Left cardiac atrium (tissue), 4 donors: ENCODE results near the gene ZNF76. TPM values are rescaled to one million over a fixed set of nuclear protein-coding genes. Genes with fewer than 3 reads are reported as not detected.
A peak's percentile ranks its signal among the peaks of the same experiment; 100 is the strongest.

Experiments used
- ATAC-seq, 2 donors: fragments of 200-7000 bp; cut with Tn5 transposase; one replicate each; pipeline ENCODE4 v1.9.1; 2020; ENCODE audit warnings: mild to moderate bottlenecking in 2 of 2, moderate library complexity in 2 of 2
- DNase-seq: peaks from one replicate; pipeline ENCODE4 v3.0.0-alpha.2; 2020
- intact Hi-C, 2 donors: fragments of 100-400 bp; cut with DNase I; formaldehyde crosslinking; loops; one replicate each; pipeline versions ENCODE4 v1.14.1 to v1.15.1; 2022 to 2023
- total RNA-seq, 2 donors: library from RNA; stranded (reverse); fragmentation: NEBNext Ultra II Directional; extraction: Animal tissue kit (Norgen Biotek cat#: 25700); gene quantifications; one replicate each; pipeline ENCODE4 v1.2.1, GENCODE V29; 2021
- donor health status: DM: no; HTN: yes; CAD: no.
- donor health status: DM: no; HTN: yes; CAD: no; lungs with severe emphysema.
- donor health status: DM: yes; HTN: yes; CAD: no.
- donor health status: Dilated cardiomyopathy.

ZNF76 gene
- total RNA-seq, 2 donors from 2014 or later: 24.1 to 26.4 TPM

DNA sequence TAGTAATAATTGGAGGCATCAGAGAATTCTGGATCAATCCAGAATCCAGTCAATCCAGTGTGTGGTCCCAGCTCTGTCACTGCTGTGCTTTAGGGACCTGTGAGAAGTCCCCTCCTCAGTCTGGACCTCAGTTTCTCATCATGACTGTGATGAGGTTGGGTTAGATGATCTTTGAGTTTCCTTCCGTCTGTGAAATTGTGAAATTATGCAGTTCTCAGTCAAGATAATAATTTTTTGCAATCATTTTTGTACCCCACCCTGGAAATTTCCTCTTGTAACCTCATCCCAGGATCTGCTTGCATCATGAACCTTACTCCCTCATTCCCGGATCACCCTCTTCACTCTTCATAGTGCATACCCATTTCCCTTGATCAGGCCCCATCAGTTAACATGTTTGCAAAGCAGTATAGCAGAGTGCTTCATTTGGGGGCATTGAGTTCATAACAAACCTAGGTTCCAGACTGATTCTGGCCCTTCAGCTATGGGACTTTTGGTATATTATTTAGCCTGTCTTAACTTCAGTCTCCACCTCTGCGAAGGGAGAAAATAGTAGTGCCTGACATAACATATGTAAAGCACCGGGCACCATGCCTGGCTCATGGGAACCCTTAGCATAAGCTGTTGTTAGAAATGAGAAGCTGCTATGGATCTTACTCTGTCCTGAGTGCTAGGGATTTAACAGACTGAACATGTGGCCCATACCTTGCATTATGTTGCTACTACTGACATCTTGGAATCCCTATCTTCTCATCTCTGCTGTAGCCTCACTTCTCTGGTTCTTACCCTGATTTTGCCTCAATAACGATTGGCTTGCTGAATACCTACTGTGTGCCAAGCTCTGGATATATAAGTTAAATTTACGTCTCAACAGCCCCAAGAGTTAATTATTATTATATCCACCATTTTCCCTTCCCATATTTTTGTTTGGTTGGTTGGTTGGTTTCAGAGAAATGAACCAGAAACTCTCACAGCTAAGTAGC is 1.3 kb downstream of the ZNF76 start:
- intact Hi-C loops: no loop called here
- ATAC-seq (no peak), DNase-seq (no peak)

GRCh38 chr6:35262596-35262995 is 3.1 kb downstream of the ZNF76 start:
- ATAC-seq (no peak), DNase-seq (no peak)
- intact Hi-C loops: no loop called here

DNA sequence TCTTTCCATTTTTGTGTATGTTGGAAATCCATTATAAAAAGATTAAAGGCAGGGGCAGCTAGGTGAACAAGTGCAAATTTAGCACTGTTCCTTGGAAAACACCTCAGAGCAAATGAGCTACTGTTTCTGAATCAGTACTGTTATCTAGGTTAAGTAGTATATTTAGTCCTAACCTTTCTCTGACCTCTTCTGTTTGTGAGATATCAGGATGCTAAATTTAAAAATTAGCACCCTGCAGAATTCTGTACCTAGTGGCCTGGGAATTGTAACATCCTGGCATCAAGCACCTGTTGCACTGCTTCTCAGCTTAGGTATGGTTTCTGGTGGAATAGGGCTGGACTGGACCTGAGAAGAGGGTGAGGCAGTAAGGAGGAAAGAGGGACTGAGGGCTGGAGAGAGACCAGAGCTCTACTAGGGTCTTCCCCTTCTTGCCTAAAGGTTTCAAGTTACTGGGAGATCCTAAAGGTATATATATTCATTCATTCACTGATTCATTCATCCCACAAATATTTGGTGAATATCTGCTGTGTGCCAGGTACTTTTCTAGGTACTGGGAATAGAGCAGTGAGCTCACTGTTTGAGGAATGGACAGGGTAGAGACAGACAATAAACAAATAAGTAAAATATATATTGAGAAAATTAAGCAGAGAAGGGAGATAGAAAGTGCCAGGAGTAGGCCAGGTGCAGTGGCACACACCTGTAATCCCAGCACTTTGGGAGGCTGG is 5.2 kb downstream of the ZNF76 start:
- DNase-seq (no peak), ATAC-seq (no peak)
- intact Hi-C loops: no loop called here

- no peak for DNase-seq
- intact Hi-C loops: no loop called here
- ATAC-seq: no peak
Observed at GRCh38 chr6:35265523-35265922, 6.0 kb downstream of the ZNF76 start.

DNA sequence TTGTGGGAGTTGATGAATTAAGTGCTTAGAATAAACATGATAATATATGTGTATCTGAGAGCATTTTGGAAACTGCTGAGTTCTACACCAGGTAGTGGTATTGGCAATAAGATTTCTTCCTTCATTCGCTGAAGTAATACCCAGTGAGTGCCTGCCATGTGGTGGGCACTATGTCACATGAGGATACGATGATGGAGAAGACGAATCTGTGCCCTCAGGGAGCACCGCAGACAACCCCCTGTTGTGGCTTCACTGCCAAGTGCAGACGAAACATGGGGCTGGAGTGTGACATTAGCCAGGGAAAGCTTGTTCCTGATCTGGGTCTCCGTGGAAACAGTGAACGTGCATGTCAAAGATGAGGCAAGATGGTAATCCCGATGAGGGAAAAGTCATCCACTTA is 7.9 kb downstream of the ZNF76 start:
- intact Hi-C loops: no loop called here
- no peak for DNase-seq
- ATAC-seq: no peak

DNA sequence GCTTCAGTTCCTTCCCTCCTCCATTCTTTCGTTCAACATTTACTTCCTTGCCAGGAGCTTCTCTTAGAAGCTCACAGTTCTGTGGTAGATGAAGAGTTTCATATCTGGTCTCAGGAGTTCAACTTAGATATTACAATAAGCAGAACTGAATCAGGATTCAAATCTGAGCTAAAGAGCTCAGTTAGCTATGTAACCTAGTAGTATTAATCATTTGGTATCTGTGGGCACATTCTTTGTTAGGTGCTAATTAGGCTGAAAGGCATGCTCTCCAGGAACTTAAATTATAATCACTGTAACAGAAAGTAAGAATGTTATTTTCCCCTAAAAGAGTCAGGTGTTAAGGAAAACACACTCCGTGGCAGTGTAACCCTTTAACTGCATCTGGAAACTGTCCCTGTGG is 8.4 kb downstream of the ZNF76 start:
- DNase-seq: no peak
- ATAC-seq: no peak
- intact Hi-C loops: no loop called here

GRCh38 chr6:35272005-35272404 is 12.5 kb downstream of the ZNF76 start:
- DNase-seq: no peak
- no peak for ATAC-seq
- intact Hi-C loops: no loop called here

GRCh38 chr6:35273822-35274559 is 14.5 kb downstream of the ZNF76 start:
- DNase-seq (no peak), ATAC-seq (no peak)
- intact Hi-C loops: no loop called here

DNA sequence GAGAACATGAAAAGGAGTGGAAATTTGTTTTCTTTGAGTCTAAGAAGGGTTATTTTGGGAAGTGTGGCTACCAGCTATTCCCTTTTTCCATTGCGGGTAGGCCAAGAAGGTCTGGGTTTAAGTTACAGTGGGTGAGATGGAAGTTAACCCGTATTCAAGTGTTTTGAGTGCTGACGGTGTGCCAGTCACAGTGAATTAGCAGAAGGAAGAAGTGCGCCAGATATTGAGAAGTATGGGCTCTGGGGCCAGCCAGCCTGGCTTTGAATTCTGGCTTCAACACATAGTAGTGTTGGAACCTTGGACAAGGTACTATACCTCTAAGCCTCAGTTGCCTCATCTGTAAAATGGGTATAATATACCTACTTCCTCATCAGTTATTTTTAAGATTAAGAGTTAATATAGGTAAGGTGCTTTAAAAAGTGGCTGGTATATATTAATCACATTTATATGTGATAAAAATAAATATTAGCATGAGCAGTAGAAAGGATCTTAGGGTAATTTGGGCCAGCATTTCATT is 16.3 kb downstream of the ZNF76 start:
- DNase-seq: no peak
- intact Hi-C loops: no loop called here
- no peak for ATAC-seq

GRCh38 chr6:35278708-35279107 is 19.2 kb downstream of the ZNF76 start:
- ATAC-seq: no peak
- no peak for DNase-seq
- intact Hi-C loops: no loop called here

DNA sequence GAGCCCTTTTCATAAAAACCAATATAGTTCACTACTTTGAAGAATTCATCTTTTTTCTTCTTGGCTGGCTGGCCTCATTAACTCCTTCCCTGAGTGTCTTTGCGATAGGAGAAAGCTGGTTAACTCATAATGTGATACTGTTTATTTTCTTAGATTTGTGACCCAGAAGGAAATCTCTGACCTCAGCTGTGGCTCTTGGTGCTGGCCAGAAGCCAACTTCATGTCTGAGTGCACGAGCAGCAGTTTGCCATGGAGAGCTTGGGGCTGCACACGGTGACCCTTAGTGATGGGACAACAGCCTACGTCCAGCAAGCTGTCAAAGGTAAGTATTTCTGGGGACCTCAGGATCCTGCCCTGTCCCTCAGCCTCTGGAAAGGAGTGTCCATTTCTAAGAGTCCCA is 21.4 kb downstream of the ZNF76 start:
- no peak for DNase-seq
- intact Hi-C loops: no loop called here
- ATAC-seq: no peak

DNA sequence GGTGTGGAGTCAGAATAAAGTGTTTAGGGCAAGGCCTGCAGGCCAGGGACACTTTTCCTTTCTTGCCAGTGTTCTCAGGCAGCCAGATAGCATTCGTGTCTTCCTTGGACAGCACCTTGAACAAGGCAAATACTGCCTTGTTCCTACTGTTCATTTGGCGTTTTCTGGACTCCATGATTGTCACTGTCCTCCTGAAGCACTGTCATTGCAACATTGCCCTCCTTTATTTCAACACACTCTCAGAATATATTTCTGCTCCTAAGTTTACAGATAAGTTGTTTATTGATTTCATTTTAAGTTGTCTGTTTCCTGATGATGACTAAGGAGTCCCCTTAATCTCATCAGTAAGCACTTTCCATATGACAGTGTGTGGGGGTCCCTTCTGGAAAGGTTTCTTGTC is 22.9 kb downstream of the ZNF76 start:
- DNase-seq (no peak), ATAC-seq (no peak)
- intact Hi-C loops: no loop called here

DNA sequence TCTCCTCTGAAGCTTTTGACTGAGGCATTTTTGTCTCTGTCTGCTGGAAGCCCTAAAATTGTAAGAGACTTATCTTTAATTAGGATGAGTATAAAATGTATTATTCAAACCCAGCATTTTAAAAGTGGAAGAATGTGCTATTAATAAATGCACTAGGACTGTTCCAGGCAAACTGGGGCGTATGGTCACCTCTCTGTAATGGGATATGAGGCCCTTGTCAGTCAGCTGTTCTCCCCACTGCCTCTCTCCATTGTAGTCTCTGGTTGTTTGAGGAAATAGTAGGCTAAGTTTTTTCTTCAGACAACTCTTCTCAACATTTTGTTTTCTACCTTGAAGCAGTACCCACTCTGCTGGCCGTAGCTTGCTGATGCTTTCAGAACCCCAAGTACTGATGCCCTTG is 23.8 kb downstream of the ZNF76 start:
- intact Hi-C loops: no loop called here
- ATAC-seq (no peak), DNase-seq (no peak)

- DNase-seq: no peak
- intact Hi-C loops: no loop called here
- peak in 1 of 2 donors; percentile 22 for ATAC-seq
Observed at GRCh38 chr6:35287671-35288396, 28.3 kb downstream of the ZNF76 start.

DNA sequence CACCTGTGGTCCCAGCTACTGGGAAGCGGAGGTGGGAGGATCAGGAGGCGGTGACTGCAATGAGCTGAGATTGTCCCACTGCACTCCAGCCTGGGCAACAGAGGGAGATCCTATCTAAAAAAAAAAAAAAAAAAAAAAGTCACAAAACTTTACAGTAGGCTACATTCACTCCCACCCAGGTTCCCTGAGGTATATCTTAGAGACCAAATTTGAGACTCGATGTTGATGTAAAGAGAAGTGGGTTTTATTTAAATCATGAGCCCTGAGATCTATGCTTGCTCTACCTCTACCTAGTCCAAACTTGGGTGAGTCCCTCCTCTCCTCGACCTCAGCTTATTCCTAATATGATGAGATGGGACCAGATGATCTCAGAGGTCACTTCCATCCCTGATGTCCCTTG is 29.3 kb downstream of the ZNF76 start:
- intact Hi-C loops: no loop called here
- ATAC-seq (no peak), DNase-seq (no peak)

GRCh38 chr6:35291491-35291890 is 32.0 kb downstream of the ZNF76 start:
- ATAC-seq (no peak), DNase-seq (no peak)

DNA sequence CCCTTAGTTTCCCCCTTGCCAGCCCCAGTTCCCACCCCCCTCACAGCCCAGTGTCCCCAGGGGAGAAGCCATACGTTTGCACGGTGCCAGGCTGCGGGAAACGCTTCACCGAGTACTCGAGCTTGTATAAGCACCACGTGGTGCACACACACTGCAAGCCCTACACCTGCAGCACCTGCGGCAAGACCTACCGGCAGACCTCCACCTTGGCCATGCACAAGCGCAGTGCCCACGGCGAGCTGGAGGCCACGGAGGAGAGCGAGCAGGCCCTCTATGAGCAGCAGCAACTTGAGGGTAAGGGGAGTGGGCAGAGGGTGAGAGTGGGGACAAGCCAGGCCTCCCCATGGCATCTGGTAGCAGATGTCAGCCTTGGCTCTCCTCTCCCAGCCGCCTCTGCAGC is 33.0 kb downstream of the ZNF76 start:
- intact Hi-C loops: loop anchor here in 1 of 2 donors (5.0 kb wide), 1 partner anchor 145 kb away; no protein-coding TSS in a partner anchor
- ATAC-seq (no peak), DNase-seq (no peak)

More at GRCh38 chr6:35291491-35291890, 32.0 kb downstream of the ZNF76 start:
- intact Hi-C loops: loop anchor here in 1 of 2 donors (5.0 kb wide), 1 partner anchor 146 kb away; no protein-coding TSS in a partner anchor

DNA sequence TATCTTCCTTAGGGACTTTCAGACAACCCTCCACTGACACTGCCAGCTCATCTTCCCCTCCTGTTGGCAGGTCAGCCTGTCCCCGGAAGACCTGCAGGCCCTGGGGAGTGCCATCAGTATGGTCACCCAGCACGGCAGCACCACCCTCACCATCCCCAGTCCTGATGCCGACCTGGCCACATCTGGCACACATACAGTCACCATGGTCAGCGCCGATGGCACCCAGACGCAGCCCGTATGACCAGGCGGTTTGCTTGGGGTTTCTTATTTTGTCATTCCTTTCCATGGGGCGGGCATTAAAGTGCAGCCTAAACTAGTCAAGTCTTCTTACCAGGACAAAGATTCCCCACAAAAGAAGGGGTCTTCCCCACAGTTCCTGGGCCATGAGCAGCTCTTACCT is 34.1 kb downstream of the ZNF76 start:
- intact Hi-C loops: loop anchor here in 1 of 2 donors (5.0 kb wide), 1 partner anchor 144 kb away; no protein-coding TSS in a partner anchor
- DNase-seq (no peak), ATAC-seq (no peak)
